ENCODE data around the gene RPL26.

- TF ChIP-seq CTCF (IDR thresholded peaks at IDR 0.05) = no peak
- TF ChIP-seq POLR2A (IDR thresholded peaks at IDR 0.05) = no peak
Measured at GRCh38 chr17:8405499-8406016, 22.6 kb upstream of the RPL26 start.

All from Peyer's patch (tissue), 4 donors.